Activated CD4-positive, CD25-positive, alpha-beta regulatory T cell treated with anti-CD3 and anti-CD28 coated beads, Interleukin-2, amount 50 U/mL, for 24 hours (primary cell): Measurements from ENCODE around the gene HERC4.
"Not testable (repeated sequence)": the region's sequence is repeated elsewhere in the genome, so short reads cannot be mapped to it uniquely, and the experiment has no call there.

Experiments used
- ATAC-seq, 2 donors: fragments of 150-1000 bp; cut with Tn5 transposase; one replicate each; pipeline ENCODE4 v1.10.0; 2021; ENCODE audit warnings: mild to moderate bottlenecking in 1 of 2, moderate library complexity in 1 of 2

Gene HERC4

DNA sequence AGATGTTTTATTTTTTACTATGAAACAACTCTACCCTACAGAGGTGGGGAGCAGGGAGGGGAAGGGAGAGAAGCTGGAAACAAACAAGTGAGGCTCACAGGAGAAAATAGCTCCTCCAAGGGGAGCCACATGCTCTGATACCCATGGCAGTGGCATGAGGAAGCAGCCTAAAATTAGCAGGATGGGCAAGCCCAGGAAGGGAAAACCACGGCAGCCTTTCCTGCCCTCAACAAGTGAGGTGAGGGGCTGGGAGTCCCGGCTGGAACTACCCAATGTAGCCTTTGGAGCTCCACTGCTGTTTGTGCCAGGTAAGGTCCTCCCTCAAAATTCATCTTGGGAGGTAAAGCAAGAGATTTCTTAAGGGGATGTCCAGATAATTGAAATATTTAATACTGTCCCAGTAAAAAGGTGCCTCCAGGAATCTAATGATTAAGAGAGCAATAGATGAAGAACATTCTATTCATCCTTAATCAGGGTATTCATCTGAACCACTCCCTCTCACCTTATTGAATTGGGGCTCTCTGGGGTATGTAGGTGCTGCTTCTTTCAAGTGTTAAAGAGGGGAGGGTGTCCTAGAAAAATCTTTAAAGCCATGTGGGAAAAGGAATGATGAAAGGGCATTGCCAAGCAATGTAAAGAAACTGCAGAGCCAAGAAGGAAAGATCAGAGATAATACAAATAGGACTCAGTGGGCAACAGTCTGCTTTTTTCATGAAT is 12.8 kb upstream of the HERC4 start:
- no peak for ATAC-seq

DNA sequence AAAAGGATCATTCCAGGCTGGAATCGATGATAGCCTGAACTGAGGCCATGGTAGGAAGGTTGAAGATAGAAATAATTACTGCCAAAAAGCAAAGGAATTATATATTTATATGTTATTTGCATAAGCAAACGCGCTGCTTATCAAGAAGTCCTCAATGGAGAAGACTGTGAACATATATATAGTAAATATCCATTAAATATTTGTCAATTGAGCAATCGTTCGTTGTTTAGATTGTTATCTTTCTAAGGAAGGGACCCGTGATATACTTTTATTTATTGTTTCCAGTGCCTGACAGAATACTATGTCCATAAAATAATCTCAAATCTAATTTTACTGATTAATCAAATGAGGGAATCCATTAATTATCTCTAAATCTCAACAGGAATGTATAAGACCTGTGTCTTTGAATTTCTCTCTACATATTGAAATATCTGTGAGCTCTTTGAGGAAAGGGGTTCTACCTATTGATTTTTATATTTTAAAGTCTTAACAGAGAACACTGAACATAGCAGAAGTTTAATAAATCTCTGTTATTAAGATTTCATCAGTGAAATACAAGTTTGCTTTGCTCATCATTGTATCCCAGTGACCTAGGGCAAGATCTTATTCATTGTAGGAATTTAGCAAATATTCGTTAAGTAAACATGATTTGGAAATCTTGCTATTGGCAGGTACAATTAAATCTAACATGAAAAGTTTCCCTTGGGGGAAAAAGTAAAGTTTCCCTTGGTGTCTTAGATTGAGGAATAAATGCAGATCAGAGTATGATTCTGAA is 12.0 kb upstream of the HERC4 start:
- ATAC-seq, result no peak

DNA sequence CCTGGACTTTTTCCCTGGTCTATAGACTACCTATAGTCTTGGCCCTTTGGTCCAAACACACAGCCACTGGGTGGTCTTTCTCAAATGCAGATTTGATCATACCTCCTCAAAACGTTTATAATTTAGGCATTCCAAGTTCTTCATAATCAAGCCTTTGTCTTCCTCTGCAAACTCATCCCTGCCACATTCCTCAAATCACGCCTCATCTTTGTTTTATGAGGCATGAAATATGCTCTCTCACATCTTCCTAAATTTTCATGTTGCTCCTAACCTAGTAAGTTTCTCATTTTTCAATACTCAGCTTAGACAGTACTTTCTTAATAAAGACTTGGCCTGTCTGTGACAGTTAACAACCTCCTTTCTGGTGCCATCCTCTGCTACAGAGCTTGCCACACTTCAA is 10.9 kb upstream of the HERC4 start:
- ATAC-seq, result no peak

DNA sequence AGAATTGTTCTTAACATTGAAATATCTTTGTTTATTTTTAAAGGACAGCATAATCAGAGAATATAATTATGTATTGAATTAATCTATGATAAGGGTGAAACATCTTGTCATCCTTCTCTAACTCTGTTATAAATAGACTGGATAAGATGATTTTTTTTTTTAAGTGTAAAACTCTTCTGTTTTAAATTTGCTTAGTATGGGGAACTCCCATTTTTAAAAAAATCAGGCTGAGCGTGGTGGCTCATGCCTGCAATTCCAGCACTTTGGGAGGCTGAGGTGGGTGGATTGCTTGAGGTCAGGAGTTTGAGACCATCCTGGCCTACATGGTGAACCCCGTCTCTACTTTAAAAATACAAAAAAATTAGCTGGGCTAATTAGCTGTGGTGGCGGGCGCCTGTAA is 9.4 kb upstream of the HERC4 start:
- ATAC-seq, result no peak

DNA sequence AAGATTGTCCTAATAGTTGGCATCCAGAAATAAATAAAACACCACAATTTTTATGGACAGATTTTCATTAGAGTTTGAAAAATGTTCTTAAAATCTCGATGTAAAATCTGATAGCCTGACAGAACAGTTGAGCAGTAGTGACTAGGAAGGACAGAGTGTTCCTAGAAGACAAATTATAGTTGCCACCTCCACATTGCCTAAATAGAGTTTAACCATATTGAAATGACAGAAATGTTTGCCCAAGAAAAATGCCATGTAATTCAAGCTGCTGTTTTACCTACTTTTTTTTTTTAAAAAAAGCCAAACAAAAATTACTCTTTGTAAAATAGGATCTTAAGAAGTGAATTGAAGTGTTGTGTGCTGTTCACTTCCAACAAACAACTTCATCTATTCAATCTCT is 8.9 kb upstream of the HERC4 start:
- ATAC-seq, result no peak

DNA sequence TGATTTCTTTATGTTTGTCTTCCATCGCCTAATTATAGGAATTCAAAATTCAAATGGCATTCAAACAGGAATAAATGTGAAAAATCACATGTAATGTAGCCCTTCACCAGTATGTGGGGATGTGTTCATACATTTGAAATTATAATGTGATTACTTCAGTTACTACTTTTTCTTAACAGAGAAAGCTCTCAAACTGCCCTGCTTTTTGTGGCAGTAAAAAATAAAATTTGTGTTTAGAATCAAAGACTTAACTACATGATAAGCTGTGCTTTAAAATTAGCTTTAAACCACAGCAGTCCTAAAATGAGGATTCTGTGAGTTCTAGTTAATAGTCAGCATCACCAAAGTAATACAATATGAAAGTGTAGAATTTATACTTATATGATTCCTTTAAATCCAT is 7.8 kb upstream of the HERC4 start:
- no peak for ATAC-seq

DNA sequence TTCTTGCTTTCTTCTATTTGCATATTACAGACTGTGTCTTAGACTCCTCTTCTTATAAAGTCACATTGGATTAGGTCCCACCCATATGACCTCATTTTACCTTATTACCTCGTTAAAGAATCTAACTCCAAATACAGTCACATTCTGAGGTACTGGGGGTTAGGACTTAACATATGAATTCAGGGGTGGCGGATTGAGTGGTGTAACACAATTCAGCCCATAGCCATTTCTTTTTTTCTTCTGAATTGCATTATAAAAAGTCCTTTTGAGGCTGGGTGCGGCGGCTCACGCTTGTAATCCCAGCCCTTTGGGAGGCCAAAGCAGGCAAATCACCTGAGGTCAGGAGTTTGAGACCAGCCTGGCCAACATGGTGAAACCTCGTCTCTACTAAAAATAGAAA is 6.8 kb upstream of the HERC4 start:
- no peak for ATAC-seq

DNA sequence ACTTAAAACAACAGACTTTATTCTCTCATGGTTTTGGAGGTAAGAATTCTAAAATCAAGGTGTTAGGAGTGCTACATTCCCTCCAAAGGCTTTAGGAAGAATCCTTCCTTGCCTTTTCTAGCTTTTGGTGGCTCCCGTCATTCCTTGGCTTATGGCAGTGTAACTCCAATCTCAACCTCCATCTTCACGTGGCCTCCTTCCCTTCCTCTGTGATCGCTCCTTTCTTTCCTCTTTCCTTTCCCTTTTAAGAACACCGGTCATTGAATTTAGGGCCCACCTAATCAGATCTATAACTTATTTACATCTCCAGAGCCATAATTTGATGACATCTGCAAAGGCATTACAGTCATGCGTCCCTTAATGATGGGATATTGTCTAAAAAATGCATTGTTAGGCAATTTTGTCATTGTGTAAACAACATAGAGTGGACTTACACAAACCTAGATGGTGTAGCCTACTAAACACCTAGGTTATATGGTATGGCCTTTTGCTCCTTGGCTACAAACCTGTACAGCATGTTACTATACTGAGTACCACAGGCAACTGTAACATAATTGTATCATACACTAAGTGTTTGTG is 5.9 kb upstream of the HERC4 start:
- no peak for ATAC-seq

DNA sequence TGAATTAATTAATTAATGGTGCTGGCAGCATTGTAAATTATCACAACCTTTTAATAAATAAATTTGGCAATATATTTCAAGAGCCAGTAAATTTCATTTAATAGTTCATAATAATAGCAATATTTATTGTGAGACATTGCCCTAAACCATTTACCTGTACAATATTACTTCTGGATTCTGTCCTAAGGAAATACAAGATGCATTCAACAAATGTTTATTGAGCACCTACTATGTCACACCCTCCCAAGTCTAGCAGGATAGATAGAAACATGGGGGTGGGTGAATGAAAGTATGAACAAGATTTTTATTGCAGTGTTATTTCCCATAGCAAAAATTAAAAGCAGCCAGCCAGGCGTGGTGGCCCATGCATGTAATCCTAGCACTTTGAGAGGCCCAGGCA is 4.4 kb upstream of the HERC4 start:
- ATAC-seq, result no peak

DNA sequence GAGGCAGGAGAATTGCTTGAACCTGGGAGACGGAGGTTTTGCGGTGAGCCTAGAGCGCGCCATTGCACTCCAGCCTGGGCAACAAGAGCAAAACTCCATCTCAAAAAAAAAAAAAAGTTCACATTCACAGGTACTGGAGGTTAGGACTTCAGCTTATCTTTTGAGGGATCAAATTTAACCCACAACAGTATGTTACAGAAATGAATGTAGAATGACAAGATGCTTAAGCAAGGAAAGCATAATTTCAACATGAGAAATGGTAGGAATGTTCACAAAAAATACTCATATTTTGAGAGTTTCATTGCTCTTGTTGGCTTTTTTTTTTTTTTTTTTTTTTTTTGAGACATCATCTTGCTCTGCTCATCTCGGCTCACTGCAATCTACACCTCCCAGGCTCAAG is 1.9 kb upstream of the HERC4 start:
- no peak for ATAC-seq

DNA sequence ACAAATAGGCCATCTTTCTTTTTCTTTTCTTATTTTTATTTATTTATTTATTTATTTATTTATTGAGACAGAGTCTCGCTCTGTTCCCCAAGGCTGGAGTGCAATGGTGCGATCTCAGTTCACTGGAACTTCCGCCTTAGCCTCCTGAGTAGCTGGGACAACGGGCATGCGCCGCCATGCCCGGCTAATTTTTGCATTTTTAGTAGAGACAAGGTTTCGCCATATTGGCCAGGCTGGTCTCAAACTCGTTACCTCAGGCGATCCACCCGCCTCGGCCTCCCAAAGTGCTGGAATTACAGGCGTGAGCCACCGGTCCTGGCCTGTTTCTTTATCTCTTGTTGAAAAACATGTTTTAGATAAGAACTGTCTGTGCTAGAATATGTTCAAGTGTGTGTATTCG is 998 bp upstream of the HERC4 start:
- ATAC-seq, result not testable (repeated sequence)

DNA sequence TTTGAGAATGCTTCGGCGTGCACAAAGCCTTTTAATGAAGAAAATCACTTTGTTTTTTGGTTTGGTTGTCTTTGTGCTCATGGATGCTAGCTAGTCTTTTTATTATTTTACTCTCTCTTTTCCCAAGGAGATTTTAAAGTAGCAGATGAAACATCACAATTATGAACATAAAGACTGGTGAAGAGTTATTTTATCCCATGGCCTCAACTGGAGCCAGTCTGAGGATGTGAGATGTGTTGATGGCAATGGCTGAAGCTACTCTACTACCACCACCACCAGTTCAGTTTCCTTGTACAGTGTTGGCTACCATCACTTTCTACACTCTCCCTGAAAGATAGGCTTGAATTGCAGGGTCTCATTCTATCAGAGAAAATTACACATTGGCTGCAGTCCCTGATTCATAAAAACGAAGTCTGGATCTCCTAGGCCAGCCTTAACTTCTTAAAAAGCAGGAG is 494 bp upstream of the HERC4 start:
- no peak for ATAC-seq

DNA sequence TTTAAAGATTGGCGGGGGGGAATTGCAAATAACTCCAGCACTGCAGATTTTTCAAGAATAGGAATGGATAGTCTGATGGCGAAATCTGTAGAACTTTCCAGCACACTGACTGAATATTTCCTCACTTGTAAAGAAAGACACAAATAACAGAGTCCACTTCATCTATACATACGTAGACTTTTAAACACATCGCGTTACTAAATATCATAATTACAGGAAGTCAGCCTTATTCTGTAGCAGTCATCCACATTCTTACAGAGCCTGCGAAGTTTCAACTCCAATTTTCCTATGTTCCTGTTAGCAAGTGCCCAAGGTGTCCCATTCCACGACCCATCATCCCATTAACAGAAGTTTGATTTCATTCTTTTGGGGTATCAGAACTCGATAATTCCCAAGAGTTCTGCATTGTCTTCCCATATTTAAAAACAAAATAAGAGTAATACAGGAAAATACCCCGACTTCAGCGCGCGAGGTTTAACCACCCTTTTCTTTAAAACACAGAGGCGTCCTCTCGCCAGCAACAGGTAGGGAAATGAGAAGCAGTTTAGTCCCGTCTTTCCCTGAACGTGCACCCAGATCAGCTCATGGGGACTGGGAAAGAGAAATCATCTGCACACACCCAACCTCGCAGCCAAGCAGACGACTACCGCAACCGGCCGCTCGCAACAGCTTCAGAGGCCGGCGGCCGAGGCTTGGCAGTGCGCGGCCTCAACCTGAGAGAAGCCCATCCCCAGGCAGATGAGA is 880 bp downstream of the HERC4 start:
- no peak for ATAC-seq

DNA sequence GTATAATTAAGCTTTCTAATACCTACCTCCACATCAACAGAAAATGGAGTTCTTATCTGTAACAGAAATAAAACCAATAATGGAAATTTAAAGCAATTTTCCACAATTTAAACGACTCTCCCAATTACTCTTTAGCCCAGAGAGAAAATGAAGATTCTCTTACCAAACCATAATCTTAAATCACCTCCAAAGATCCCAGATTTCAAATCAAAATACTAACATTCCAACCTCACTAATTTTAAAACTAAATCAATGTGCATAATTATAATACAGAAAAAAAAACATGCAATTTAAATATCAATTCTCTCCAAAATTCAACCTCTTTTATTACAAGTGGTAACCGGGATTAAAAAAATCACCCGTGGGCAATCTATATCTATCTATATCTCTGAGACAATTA is 1.5 kb downstream of the HERC4 start:
- ATAC-seq, result no peak

DNA sequence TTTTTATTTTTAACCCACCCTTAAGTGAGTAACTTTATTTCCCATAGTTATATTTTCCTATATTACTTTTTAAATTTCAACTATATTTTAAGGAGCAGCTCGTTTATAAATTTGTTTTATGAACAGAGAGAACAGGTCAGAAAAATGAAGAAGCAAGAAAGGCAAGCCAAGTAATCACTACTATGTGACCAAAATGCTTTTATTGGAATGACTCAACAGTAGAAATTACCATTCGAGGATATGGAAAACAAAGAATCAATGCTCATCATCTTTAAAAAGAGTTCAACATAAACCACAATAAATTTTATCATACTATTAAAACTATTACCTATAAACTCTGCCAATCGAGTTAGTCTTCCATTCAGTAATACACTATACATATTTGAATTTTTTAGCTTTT is 7.6 kb downstream of the HERC4 start:
- ATAC-seq, result no peak

DNA sequence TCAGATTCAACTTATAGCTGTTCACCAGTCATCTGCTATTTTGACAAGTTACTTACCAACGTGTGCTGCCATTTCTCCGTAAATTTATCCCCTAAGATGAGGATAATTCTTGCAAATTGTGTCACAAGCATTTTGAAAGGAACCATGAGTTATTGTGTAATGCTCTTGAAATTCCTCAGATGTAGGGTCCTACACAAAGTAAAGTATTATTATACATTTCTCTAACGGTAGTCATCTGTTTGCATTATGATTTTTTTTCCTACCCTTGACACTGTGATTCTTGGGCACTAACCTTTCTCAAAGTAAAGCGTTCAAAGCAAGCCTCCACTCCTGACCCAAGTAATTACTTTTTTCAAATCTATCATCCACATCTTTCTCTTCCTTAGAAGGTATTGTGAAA is 8.1 kb downstream of the HERC4 start:
- no peak for ATAC-seq

DNA sequence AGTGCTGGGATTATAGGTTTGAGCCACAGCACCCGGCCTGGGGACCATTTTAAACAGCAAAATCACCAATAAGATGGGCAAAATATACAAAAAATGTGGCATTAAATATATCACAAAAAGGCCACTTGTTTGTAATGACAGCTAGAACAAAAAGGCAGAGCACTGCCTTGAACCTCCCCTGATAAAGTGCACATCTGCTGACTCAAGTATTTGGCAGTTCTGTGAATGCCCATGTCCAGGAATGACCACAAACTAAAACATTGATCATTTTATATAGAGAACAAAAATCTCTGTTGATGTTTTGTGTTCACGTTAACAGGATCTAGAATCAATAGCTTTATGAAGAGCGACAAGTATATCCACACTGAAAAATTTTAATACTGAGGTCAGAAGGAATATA is 21.5 kb downstream of the HERC4 start:
- no peak for ATAC-seq

DNA sequence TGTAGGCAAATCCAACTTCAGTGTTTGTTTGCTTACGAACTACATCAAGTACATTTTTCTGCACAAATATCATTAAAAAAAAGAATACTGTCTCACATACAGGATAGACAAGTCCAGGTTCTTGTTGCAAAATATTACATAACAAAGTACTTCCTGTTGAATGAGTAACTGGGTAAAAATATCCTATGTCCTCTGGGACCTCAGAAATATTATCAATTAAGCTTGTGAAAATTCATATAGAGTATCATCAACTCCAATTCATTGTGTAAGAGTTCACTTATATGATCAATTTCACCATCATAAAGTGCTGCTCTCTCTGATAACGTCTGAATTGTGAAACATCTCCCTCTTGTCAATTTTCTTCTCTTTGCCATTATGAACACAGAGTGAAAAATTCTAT is 22.6 kb downstream of the HERC4 start:
- ATAC-seq, result no peak

DNA sequence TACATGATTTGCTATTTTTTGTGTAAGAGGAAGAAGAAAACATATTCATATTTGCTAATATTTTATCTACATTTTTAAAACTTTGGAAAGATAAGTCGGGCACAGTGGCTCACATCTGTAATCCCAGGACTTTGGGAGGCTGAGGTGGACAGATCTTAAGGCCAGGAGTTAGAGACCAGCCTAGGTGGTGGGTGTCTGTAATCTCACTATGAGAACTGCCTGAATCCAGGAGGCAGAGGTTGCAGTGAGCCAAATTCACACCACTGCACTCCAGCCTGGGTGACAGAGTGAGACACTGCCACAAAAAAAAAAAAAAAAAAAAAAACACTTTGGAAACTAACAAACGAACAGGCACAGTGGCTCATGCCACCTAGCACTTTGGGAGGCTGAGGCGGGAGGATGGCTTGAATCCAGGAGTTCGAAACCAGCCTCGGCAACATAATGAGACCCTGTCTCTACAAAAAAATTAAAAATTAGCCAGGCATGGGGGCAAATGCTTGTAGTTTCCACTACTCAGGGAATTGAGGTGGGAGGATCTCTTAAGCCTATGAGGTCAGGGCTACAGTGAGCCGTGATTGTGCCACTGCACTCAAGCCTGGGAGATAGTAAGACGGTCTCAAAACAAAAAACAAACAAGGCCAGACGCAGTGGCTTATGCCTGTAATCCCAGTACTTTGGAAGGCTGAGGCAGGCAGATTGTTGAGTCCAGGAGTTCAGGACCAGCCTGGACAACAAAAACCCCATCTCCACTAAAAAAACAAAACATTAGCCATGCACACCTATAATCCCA is 25.6 kb downstream of the HERC4 start:
- no peak for ATAC-seq

DNA sequence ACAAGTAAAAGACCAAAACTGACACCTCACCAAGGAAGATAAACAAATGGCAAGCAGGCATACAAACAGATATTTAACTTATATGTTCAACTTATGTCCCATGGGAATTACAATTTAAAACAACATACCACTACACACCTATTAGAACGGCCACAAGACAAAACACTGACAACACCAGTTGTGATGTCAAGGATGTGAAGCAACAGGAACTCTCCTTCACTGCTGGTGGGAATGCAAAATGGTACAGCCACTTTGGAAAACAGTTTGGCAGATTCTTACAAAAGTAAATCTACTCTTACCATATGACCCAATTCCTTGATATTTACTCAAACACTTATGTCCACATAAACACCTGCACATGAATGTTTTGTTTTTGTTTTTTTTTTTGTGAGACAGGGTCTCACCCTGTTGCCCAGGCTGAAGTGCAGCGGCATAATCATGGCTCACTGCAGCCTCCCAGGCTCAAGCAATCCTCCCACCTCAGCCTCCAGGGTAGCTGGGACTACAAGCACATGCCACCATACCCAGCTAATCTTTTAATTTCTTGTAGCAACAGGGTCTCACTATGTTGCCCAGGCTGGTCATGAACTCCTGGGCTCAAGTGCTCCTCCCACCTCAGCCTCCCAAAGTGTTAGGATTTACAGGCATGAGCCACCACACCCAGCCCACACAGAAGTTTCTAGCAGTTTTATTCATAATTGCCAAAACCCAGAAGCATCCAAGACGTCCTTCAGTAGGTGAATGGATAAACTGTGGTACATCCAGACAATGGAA is 27.3 kb downstream of the HERC4 start:
- no peak for ATAC-seq

DNA sequence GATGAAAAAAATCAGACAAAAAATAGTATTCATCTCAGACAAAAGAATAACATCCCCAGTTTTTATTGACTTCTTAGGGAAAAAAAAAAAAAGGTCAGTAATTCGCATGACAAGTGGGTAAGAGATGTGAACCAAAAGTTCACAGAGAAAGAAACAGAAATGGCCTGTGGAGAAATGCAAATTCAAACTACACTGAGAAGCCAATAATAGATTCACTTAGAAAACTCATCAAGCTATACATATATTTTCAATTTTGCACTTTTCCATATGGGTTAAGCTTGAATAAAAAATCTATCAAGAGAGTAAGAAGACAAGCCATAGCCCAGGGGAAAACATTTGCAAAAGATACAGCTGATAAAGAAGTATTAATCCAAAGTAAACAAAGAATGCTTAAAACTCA is 28.0 kb downstream of the HERC4 start:
- ATAC-seq, result no peak

DNA sequence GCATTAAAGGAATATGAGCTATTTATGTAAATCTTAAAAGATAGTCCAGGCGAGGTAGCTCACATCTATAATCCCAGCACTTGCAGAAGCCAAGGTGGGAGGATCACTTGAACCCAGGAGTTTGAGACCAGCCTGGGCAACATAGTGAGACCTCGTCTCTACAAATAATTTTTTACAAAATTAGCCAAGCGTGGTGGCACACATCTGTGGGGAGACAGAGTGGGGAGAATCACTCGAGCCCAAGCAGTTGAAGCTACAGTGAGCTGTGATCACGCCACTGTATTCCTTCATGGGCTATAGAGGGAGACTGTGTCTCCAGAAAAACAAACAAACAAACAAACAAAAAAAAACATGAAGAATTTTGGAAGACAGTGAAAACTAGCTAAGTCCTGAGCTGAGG is 28.4 kb downstream of the HERC4 start:
- no peak for ATAC-seq
